ENCODE data around the gene APBB1IP. TPM values are rescaled to one million over a fixed set of nuclear protein-coding genes. Genes with fewer than 3 reads are reported as not detected.

The APBB1IP gene
- total and polyA plus RNA-seq, 2 of the 8 experiments (the other 6 are each of a cell fraction or from before 2014, with no cell fraction given): 0.05 TPM; not detected in 1

DNA sequence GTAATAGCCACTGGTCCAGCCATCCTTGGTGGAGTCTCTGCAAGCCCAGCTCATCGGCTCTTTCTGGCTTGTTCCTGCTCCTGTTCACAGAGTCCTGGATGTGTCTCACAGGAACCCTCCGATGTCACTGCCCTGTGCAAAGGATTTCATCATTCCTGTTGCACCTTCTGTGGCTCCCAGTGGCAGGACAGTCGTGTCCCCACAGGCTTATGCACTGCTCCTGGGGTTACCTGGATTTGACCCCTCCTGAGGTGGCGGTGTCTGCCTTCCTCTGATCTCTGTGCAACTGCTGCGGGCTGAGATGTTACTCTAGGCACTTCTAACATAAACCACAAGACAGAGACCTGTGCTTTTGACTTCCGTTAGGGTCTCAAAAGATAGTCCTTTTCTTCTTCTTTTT lies 30.6 kb downstream of the APBB1IP start (continued):
- TF ChIP-seq, protein P1, sequence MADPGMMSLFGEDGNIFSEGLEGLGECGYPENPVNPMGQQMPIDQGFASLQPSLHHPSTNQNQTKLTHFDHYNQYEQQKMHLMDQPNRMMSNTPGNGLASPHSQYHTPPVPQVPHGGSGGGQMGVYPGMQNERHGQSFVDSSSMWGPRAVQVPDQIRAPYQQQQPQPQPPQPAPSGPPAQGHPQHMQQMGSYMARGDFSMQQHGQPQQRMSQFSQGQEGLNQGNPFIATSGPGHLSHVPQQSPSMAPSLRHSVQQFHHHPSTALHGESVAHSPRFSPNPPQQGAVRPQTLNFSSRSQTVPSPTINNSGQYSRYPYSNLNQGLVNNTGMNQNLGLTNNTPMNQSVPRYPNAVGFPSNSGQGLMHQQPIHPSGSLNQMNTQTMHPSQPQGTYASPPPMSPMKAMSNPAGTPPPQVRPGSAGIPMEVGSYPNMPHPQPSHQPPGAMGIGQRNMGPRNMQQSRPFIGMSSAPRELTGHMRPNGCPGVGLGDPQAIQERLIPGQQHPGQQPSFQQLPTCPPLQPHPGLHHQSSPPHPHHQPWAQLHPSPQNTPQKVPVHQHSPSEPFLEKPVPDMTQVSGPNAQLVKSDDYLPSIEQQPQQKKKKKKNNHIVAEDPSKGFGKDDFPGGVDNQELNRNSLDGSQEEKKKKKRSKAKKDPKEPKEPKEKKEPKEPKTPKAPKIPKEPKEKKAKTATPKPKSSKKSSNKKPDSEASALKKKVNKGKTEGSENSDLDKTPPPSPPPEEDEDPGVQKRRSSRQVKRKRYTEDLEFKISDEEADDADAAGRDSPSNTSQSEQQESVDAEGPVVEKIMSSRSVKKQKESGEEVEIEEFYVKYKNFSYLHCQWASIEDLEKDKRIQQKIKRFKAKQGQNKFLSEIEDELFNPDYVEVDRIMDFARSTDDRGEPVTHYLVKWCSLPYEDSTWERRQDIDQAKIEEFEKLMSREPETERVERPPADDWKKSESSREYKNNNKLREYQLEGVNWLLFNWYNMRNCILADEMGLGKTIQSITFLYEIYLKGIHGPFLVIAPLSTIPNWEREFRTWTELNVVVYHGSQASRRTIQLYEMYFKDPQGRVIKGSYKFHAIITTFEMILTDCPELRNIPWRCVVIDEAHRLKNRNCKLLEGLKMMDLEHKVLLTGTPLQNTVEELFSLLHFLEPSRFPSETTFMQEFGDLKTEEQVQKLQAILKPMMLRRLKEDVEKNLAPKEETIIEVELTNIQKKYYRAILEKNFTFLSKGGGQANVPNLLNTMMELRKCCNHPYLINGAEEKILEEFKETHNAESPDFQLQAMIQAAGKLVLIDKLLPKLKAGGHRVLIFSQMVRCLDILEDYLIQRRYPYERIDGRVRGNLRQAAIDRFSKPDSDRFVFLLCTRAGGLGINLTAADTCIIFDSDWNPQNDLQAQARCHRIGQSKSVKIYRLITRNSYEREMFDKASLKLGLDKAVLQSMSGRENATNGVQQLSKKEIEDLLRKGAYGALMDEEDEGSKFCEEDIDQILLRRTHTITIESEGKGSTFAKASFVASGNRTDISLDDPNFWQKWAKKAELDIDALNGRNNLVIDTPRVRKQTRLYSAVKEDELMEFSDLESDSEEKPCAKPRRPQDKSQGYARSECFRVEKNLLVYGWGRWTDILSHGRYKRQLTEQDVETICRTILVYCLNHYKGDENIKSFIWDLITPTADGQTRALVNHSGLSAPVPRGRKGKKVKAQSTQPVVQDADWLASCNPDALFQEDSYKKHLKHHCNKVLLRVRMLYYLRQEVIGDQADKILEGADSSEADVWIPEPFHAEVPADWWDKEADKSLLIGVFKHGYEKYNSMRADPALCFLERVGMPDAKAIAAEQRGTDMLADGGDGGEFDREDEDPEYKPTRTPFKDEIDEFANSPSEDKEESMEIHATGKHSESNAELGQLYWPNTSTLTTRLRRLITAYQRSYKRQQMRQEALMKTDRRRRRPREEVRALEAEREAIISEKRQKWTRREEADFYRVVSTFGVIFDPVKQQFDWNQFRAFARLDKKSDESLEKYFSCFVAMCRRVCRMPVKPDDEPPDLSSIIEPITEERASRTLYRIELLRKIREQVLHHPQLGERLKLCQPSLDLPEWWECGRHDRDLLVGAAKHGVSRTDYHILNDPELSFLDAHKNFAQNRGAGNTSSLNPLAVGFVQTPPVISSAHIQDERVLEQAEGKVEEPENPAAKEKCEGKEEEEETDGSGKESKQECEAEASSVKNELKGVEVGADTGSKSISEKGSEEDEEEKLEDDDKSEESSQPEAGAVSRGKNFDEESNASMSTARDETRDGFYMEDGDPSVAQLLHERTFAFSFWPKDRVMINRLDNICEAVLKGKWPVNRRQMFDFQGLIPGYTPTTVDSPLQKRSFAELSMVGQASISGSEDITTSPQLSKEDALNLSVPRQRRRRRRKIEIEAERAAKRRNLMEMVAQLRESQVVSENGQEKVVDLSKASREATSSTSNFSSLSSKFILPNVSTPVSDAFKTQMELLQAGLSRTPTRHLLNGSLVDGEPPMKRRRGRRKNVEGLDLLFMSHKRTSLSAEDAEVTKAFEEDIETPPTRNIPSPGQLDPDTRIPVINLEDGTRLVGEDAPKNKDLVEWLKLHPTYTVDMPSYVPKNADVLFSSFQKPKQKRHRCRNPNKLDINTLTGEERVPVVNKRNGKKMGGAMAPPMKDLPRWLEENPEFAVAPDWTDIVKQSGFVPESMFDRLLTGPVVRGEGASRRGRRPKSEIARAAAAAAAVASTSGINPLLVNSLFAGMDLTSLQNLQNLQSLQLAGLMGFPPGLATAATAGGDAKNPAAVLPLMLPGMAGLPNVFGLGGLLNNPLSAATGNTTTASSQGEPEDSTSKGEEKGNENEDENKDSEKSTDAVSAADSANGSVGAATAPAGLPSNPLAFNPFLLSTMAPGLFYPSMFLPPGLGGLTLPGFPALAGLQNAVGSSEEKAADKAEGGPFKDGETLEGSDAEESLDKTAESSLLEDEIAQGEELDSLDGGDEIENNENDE (IDR thresholded peaks at IDR 0.05; ENCODE audit: insufficient replicate concordance, low read length): no peak
- TF ChIP-seq, protein P2, sequence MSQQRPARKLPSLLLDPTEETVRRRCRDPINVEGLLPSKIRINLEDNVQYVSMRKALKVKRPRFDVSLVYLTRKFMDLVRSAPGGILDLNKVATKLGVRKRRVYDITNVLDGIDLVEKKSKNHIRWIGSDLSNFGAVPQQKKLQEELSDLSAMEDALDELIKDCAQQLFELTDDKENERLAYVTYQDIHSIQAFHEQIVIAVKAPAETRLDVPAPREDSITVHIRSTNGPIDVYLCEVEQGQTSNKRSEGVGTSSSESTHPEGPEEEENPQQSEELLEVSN (IDR thresholded peaks at IDR 0.05): no peak
- no peak for TF ChIP-seq CTBP2 (IDR thresholded peaks at IDR 0.05; ENCODE audit: borderline replicate concordance, insufficient read depth, insufficient read length, low read length)
- no peak for TF ChIP-seq RNF2 (IDR thresholded peaks at IDR 0.05; ENCODE audit: borderline replicate concordance, low read depth, low read length, missing control alignments, poor library complexity, severe bottlenecking)
- no peak for TF ChIP-seq NANOG (IDR thresholded peaks at IDR 0.05; ENCODE audit: insufficient read depth, low read depth, low read length, poor library complexity, severe bottlenecking)

Data from H1 (cell line).